HUES64 (cell line): ENCODE results near the gene AFAP1L2.
"Not testable (repeated sequence)": the region's sequence is repeated elsewhere in the genome, so short reads cannot be mapped to it uniquely, and the experiment has no call there.

ENCODE experiments used
- H3K27ac ChIP-seq: 2 replicates; pipeline ENCODE4 v1.7.0; 2013; ENCODE audit warnings: low read depth, low read length, inconsistent platforms
- H3K27me3 ChIP-seq: 2 replicates; pipeline ENCODE4 v1.6.1; 2013; ENCODE audit warnings: mild to moderate bottlenecking, low read length; ENCODE audit not compliant: insufficient read depth
- H3K36me3 ChIP-seq: 2 replicates; pipeline ENCODE4 v1.6.1; 2013; ENCODE audit warnings: mild to moderate bottlenecking, low read length; ENCODE audit not compliant: insufficient read depth
- H3K4me1 ChIP-seq: 2 replicates; pipeline ENCODE4 v1.6.1; 2013; ENCODE audit warnings: mild to moderate bottlenecking, low read length, moderate library complexity; ENCODE audit not compliant: insufficient read depth
- H3K4me3 ChIP-seq: 2 replicates; pipeline ENCODE4 v1.5.1; 2013; ENCODE audit warnings: mild to moderate bottlenecking, low read length, moderate library complexity
- H3K9ac ChIP-seq: 2 replicates; pipeline ENCODE4 v1.6.1; 2013; ENCODE audit warnings: mild to moderate bottlenecking, low read depth, low read length
- H3K9me3 ChIP-seq: 2 replicates; pipeline ENCODE4 v1.6.1; 2013; ENCODE audit warnings: low read depth, low read length; ENCODE audit not compliant: insufficient read depth
- whole genome bisulfite sequencing: fragments of 150-250, 120-280 bp; methylation state at CpG from one replicate; pipeline ENCODE4 v1.1.7; 2013; ENCODE audit warnings: missing lambda C conversion rate; 5-methylcytosine and 5-hydroxymethylcytosine counted together

AFAP1L2 gene

GRCh38 chr10:114356751-114357514 lies 47.4 kb downstream of the AFAP1L2 start:
- Histone ChIP-seq H3K4me1 (peaks cover 31% of the 10 kb centered on the region), H3K36me3 (no peaks in the 10 kb centered on the region), H3K4me3 (no peak overlapping the region), H3K9ac (no peak overlapping the region), H3K27me3 (no peaks in the 10 kb centered on the region), H3K27ac (no peak overlapping the region), H3K9me3 (no peaks in the 10 kb centered on the region)
- 79% methylated on average over 3 of the region's 3 CpGs for WGBS

DNA sequence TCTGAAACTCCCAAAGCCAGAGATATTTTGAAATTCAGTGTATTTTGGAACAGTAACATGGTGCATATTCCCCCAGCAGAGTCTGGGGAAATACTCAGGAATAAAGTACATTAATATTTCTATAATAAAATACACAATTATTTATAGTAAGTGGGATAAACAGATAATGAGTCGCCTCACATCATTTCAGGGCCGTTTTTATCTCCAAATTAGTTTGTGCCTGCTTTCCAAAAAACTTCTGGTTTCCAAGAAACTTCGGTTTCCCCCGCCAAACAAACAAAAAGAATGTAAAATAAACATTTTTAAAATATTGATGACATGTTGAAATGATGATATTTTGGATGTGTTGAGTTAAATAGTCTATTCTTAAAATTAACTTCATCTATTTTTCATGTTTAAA lies 48.2 kb downstream of the AFAP1L2 start:
- H3K9me3 ChIP-seq, result no peaks in the 10 kb centered on the region
- no peak overlapping the region for H3K27ac ChIP-seq

GRCh38 chr10:114353383-114353782 lies 50.9 kb downstream of the AFAP1L2 start:
- 95% methylated on average over 2 of the region's 2 CpGs for WGBS
- H3K4me3 ChIP-seq, result no peak overlapping the region
- H3K4me1 ChIP-seq, result peaks cover 31% of the 10 kb centered on the region; the same call in 1 of the 2 replicates
- no peaks in the 10 kb centered on the region for H3K27me3 ChIP-seq
- H3K36me3 ChIP-seq, result no peaks in the 10 kb centered on the region
- no peaks in the 10 kb centered on the region for H3K9me3 ChIP-seq
- no peak overlapping the region for H3K9ac ChIP-seq
- no peak overlapping the region for H3K27ac ChIP-seq

More for the DNA sequence above, 48.2 kb downstream of the AFAP1L2 start:
- Histone ChIP-seq H3K4me3 (no peak overlapping the region), H3K27me3 (no peaks in the 10 kb centered on the region), H3K4me1 (peaks cover 35% of the 10 kb centered on the region), H3K36me3 (no peaks in the 10 kb centered on the region), H3K9ac (no peak overlapping the region)
- WGBS, result 100% methylated on average over 3 of the region's 4 CpGs

DNA sequence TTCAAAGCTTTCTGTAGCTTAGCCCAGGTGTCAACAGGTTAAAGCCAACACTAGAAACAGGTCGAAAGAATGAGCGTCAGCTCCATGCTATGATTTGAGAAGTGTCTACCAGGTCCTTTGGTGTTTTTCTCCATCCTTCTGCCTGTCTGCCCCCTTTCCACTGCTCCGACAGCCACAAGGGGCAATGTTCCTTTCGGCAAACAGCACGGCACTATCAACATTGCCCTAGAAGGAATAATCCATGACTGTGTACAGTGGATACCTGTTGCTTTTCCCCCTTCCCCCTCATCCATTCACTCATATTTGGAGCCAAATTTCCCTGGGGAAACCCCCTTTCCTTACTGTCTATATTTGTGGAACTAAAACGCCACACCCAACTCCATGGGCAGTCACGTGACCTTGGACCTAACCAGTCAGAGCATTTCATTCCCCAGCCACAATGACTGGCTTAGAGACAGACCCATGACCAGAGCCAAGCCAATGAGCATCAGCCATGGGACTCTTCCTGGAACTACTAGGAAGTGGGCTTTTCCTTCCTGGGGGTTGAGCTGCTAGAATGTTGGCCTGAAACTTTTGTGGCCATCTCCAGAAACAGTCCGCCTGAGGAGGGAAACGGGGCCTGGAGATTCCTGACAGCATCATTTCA lies 51.5 kb downstream of the AFAP1L2 start:
- Histone ChIP-seq H3K27ac (no peak overlapping the region), H3K4me1 (peaks cover 30% of the 10 kb centered on the region; the same call in 1 of the 2 replicates), H3K9ac (no peak overlapping the region), H3K4me3 (no peak overlapping the region), H3K36me3 (no peaks in the 10 kb centered on the region), H3K9me3 (no peaks in the 10 kb centered on the region), H3K27me3 (no peaks in the 10 kb centered on the region)
- 94% methylated on average over 9 of the region's 9 CpGs for WGBS

GRCh38 chr10:114350751-114351150 lies 53.6 kb downstream of the AFAP1L2 start:
- Histone ChIP-seq H3K36me3 (no peaks in the 10 kb centered on the region), H3K4me1 (peaks cover 22% of the 10 kb centered on the region; the same call in 1 of the 2 replicates), H3K27ac (peak overlapping the region; percentile 3; the same call in 1 of the 2 replicates), H3K4me3 (no peak overlapping the region), H3K9me3 (no peaks in the 10 kb centered on the region), H3K9ac (no peak overlapping the region), H3K27me3 (no peaks in the 10 kb centered on the region)
- 53% methylated on average over 10 of the region's 11 CpGs for WGBS

GRCh38 chr10:114349522-114350215 lies 54.6 kb downstream of the AFAP1L2 start:
- 91% methylated on average over 5 of the region's 6 CpGs for WGBS
- H3K4me1 ChIP-seq, result peaks cover 22% of the 10 kb centered on the region; the same call in 1 of the 2 replicates
- H3K9ac ChIP-seq, result no peak overlapping the region
- no peaks in the 10 kb centered on the region for H3K9me3 ChIP-seq
- H3K27me3 ChIP-seq, result no peaks in the 10 kb centered on the region
- H3K36me3 ChIP-seq, result no peaks in the 10 kb centered on the region
- H3K27ac ChIP-seq, result no peak overlapping the region; the same call in 1 of the 2 replicates
- H3K4me3 ChIP-seq, result no peak overlapping the region

- not testable (repeated sequence) for H3K4me3 ChIP-seq, H3K9ac ChIP-seq, H3K27ac ChIP-seq, H3K36me3 ChIP-seq, H3K9me3 ChIP-seq, H3K27me3 ChIP-seq
- WGBS, result 97% methylated on average over 7 of the region's 7 CpGs
- H3K4me1 ChIP-seq, result peaks cover 24% of the 10 kb centered on the region; the same call in 1 of the 2 replicates
Observed at GRCh38 chr10:114349071-114349470, 55.2 kb downstream of the AFAP1L2 start.

DNA sequence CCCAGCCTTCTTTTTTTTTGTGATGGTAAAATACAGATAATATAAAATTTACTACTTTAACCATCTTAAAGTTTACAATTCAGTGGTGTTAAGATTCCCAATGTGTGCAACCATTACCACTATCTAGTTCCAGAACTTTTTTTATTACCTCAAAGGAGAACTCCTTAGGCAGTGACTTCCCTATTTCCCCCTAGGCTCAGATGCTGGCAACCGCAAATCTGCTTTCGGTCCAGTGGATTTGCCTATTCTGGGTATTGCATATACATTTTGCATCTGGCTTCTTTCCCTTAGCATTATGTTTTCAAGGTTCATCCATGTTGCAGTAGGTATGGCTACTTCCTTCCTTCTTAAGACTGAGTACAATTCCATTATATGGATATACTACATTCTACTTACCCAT lies 56.5 kb downstream of the AFAP1L2 start:
- Histone ChIP-seq H3K27ac (no peak overlapping the region), H3K4me1 (peaks cover 28% of the 10 kb centered on the region; the same call in 1 of the 2 replicates), H3K9ac (no peak overlapping the region), H3K9me3 (no peaks in the 10 kb centered on the region), H3K27me3 (no peaks in the 10 kb centered on the region), H3K36me3 (no peaks in the 10 kb centered on the region), H3K4me3 (no peak overlapping the region)
- 97% methylated on average over 2 of the region's 2 CpGs for WGBS

DNA sequence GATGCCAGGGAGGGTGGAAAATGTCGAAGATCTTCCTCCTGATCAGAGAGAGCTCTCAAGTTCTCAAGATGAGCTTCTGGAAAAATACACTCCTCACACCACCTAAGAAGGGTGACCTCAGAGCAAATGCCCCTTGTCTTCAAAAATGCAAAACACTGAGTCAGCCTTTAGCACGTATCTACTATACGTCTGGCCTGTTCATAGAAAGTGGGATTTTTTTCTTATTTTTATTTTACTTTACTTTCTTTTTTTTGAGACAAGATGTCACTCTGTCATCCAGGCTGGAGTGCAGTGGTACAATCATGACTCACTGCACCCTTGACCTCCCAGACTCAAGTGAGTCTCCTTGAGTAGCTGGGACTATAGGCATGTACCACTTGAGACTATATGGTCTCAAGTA lies 57.1 kb downstream of the AFAP1L2 start:
- Histone ChIP-seq H3K9ac (no peak overlapping the region), H3K36me3 (no peaks in the 10 kb centered on the region), H3K9me3 (no peaks in the 10 kb centered on the region), H3K27ac (no peak overlapping the region), H3K27me3 (no peaks in the 10 kb centered on the region), H3K4me1 (peaks cover 28% of the 10 kb centered on the region; the same call in 1 of the 2 replicates), H3K4me3 (no peak overlapping the region)
- WGBS, result 74% methylated on average over 1 of the region's 3 CpGs

DNA sequence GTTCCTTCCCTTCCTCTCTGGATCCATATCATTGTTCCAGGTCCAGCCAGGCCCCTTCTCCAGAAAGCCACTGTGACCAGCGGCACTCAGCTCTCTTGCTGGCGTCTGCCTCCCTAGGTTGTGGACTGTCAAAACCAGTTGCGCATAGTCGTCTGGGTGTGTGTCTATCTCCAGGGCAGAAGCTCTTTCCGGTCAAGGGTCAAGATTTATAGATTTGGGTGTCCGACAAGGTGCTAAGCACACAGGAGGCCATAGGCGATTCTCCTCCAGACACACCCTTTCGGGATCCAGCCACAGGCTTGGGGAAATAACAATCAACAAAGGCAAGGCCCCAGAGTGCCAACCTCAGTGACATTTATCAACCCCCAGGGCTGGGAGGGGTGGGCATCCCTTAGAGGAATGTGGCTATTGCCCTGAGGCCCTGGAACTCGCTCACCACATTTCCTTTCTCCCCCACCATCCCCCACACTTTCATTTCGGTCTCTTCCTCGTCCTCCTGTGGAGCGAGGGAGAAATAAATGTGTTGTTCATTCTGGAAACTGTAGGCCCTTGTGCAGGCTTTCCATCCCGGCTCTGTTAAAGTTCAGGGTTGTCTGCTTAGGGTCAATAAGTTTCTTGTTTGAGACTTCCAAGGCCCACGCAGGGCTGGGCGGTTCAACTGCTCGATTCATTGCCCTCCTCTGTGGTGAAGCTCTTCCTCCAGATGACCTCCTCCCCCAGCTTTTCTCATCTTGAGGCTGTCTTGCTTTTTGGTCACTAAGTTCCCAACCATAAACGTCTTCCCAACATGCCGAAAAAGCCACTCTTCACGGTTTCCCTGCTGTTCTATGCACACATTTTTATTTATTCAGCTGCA lies 57.9 kb downstream of the AFAP1L2 start:
- H3K9ac ChIP-seq, result no peak overlapping the region
- no peaks in the 10 kb centered on the region for H3K27me3 ChIP-seq
- 83% methylated on average over 16 of the region's 19 CpGs for WGBS
- H3K36me3 ChIP-seq, result no peaks in the 10 kb centered on the region
- H3K27ac ChIP-seq, result no peak overlapping the region
- peaks cover 26% of the 10 kb centered on the region; the same call in 1 of the 2 replicates for H3K4me1 ChIP-seq
- H3K9me3 ChIP-seq, result no peaks in the 10 kb centered on the region
- H3K4me3 ChIP-seq, result no peak overlapping the region
